Skeletal muscle satellite cell (primary cell): ENCODE measurements around the gene TMEM11.

Source experiments
- H3K27me3 ChIP-seq: 2 replicates; pipeline ENCODE4 v1.7.0; 2013; ENCODE audit warnings: low read length; ENCODE audit not compliant: control insufficient read depth, insufficient read depth
- H3K36me3 ChIP-seq: 2 replicates; pipeline ENCODE4 v1.7.0; 2013; ENCODE audit warnings: mild to moderate bottlenecking, control low read depth, low read length; ENCODE audit not compliant: insufficient read depth
- H3K4me1 ChIP-seq: 2 replicates; pipeline ENCODE4 v1.7.0; 2013; ENCODE audit warnings: low read length; ENCODE audit not compliant: control insufficient read depth, insufficient read depth
- H3K4me2 ChIP-seq: 2 replicates; pipeline ENCODE4 v1.7.0; 2013; ENCODE audit warnings: mild to moderate bottlenecking, low read length
- H3K4me3 ChIP-seq: 2 replicates; pipeline ENCODE4 v1.7.0; 2013; ENCODE audit warnings: low read length
- H3K9ac ChIP-seq: 2 replicates; pipeline ENCODE4 v1.7.0; 2013; ENCODE audit warnings: mild to moderate bottlenecking, low read depth, low read length, moderate library complexity
- H3K9me3 ChIP-seq: replicated peaks from 2 replicates; pipeline ENCODE4 v1.7.0; 2013; ENCODE audit warnings: mild to moderate bottlenecking, control low read depth, low read length

Gene TMEM11

DNA sequence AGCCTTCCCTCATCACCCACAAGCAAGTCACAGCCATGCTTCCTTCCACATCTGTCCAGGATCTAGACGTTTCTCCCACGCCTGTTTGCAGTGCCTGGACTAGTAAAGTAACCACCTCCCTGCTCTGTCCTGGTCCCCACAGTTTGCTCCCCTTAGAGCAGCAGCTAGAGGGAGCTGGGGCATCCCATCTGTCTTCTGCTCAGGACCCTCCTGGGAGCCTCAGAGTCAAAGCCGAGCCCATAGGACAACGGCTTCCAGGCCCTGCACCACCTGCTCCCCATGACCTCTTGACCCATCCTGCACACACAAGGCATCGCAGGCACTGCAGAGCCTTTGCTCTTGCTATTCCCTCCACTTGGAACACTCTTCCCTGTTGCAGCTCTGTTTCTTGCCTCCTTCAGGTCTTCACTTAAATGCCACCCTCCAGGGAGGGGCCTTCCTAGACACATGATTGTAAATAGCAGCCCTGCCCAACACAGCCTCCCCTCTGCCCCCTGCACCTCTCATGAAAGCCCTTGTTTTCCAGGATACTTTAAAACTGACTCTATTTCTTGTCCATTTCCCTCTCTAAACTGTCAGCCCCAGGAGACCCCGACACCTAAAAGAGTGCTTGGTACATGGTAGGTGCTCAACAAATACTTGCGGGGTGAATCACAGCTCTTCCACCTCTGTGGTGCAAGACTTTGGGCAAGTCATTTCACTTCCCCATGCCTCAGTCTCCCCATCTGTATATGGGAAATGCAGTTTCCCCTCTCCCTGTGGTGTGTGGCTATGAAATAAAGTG, 36.2 kb upstream of the TMEM11 start:
- Histone ChIP-seq H3K4me1 (peaks cover 16% of the 10 kb centered on the region), H3K36me3 (no peaks in the 10 kb centered on the region)

DNA sequence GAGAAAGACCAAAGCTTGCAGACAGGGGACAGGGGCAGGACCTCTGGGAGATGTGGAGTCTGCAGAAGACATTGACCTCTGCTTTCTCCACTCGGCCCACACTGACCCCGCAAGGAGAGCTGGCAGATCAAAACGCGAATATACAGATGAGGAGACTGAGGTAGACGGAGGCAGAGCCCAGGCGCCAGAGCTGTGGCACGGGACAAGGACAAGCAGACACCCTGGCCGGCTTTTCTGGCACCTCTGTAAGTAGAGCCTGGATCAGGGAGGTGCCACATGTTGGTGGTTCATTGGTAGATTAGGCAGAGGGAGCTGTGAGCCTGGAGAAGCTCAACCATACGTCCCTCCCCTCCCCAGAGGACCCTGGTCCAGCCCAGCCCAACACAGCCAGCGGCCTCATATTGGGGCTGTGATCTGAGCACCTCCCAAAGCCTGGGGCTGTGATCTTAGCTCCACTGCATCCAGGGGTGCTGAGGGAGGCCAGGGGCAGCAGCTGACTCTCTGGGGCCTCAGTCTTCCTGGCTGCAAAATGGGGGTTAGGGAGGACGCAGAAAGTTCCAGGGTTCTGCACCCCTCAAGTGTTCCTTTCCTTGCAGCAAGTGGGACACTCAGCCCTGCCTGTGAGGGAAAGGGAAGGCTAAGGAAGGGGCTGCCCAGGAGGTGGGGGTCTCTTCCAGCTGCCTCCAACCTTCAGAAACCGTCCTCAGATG, 35.3 kb upstream of the TMEM11 start:
- H3K4me1 ChIP-seq: peaks cover 16% of the 10 kb centered on the region
- no peak overlapping the region for H3K9ac ChIP-seq
- H3K27me3 ChIP-seq: no peaks in the 10 kb centered on the region
- no peaks in the 10 kb centered on the region for H3K9me3 ChIP-seq
- no peak overlapping the region for H3K4me3 ChIP-seq
- no peak overlapping the region for H3K4me2 ChIP-seq
- H3K36me3 ChIP-seq: no peaks in the 10 kb centered on the region

More for the DNA sequence above, 36.2 kb upstream of the TMEM11 start:
- H3K9ac ChIP-seq: no peak overlapping the region
- no peak overlapping the region for H3K4me3 ChIP-seq
- H3K4me2 ChIP-seq: no peak overlapping the region
- H3K27me3 ChIP-seq: no peaks in the 10 kb centered on the region
- H3K9me3 ChIP-seq: no peaks in the 10 kb centered on the region

DNA sequence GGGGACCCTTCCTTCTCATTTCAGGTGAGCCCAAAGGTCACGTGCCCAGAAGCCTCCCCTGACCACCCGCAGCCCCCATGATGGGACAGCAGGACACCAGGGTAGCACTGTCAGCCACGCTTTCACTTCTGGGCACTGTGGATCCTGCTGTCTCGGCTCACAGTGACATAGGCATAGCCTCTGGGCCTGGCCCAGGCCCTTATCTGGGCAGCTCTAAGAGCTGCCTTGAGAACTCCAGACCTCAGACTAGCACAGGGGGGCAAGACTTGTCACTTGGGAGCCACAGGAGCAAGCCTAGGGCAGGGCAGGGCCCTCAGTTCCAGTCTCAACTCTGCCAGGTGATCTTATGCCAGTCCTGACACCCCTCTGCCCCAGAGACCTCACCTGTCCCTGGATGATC, 34.5 kb upstream of the TMEM11 start:
- Histone ChIP-seq H3K4me1 (peaks cover 13% of the 10 kb centered on the region), H3K27me3 (no peaks in the 10 kb centered on the region), H3K4me2 (no peak overlapping the region), H3K9ac (no peak overlapping the region), H3K9me3 (no peaks in the 10 kb centered on the region), H3K4me3 (no peak overlapping the region), H3K36me3 (no peaks in the 10 kb centered on the region)

DNA sequence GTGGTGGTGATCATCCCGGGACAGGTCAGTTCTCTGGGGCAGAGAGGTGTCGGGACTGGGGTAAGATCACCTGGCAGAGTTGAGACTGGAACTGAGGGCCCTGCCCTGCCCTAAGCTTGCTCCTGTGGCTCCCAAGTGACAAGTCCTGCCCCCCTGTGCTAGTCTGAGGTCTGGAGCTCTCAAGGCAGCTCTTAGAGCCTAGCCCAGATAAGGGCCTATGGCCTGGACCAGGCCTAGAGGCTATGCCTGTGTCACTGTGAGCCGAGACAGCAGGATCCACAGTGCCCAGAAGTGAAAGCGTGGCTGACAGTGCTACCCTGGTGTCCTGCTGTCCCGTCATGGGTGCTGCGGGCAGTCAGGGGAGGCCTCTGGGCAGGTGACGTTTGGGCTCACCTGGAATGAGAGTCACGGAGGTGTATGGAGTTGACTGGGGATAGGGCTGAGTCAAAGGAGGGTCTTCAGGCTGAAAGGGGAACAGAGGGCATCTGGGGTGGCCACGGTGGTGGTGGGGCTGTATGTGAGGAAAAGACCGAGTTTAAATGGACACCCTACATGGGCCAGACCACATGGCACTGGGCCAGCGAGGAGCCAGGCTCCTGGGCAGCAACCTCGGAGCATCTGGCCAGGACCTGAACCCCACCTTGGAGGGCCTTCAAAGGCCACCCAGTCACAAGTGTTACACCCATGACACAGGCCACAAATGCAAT, 33.7 kb upstream of the TMEM11 start:
- Histone ChIP-seq H3K4me2 (no peak overlapping the region), H3K4me1 (peaks cover 13% of the 10 kb centered on the region), H3K9ac (no peak overlapping the region), H3K36me3 (no peaks in the 10 kb centered on the region), H3K4me3 (no peak overlapping the region), H3K9me3 (no peaks in the 10 kb centered on the region), H3K27me3 (no peaks in the 10 kb centered on the region)

DNA sequence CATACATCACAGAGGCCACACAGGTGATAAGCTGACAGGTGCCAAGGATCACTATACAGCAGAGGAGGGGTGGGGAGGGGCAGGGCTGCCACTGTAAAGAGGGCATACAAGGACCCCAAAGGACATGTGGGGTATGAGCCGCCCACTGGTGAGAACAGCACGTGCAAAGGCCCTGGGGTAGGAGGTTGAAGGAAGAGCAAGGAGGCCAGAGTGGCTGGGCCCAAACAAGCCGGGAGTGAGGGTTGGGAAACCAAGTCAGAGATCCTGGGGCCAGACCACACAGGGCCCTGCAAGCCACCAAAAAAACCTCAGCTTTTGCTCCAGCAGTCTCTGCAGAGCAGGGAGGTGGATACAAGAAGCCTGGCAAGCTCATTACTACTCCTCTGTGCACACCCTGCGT, 32.7 kb upstream of the TMEM11 start:
- H3K9ac ChIP-seq: no peak overlapping the region

DNA sequence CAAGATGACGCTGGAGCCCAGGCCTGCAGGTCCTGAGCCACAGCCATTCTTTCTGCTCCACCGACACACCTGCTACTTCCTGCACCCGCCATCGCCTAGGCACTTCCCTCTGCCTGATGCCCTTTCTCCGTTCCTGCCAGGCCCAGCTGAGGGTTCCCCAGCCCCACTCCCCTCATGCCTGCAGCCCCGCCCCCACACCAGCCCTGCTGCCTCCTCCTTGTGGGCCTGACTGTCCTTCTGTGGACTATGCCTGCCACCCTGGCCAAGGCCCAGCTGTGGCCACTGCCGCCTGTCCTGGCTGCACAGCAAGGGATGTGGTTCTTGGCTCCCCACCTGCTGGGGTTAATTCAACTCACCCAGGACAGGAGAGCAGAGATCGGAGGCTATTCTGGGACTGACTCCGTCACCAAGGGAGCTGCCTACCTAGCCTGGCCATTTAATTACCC, 31.7 kb upstream of the TMEM11 start:
- Histone ChIP-seq H3K36me3 (no peaks in the 10 kb centered on the region), H3K27me3 (no peaks in the 10 kb centered on the region), H3K9ac (no peak overlapping the region), H3K4me1 (no peaks in the 10 kb centered on the region), H3K9me3 (no peaks in the 10 kb centered on the region), H3K4me2 (no peak overlapping the region), H3K4me3 (no peak overlapping the region)

More for the DNA sequence above, 32.7 kb upstream of the TMEM11 start:
- no peaks in the 10 kb centered on the region for H3K36me3 ChIP-seq
- H3K9me3 ChIP-seq: no peaks in the 10 kb centered on the region
- H3K4me3 ChIP-seq: no peak overlapping the region
- H3K4me1 ChIP-seq: peaks cover 8% of the 10 kb centered on the region
- no peaks in the 10 kb centered on the region for H3K27me3 ChIP-seq
- H3K4me2 ChIP-seq: no peak overlapping the region

DNA sequence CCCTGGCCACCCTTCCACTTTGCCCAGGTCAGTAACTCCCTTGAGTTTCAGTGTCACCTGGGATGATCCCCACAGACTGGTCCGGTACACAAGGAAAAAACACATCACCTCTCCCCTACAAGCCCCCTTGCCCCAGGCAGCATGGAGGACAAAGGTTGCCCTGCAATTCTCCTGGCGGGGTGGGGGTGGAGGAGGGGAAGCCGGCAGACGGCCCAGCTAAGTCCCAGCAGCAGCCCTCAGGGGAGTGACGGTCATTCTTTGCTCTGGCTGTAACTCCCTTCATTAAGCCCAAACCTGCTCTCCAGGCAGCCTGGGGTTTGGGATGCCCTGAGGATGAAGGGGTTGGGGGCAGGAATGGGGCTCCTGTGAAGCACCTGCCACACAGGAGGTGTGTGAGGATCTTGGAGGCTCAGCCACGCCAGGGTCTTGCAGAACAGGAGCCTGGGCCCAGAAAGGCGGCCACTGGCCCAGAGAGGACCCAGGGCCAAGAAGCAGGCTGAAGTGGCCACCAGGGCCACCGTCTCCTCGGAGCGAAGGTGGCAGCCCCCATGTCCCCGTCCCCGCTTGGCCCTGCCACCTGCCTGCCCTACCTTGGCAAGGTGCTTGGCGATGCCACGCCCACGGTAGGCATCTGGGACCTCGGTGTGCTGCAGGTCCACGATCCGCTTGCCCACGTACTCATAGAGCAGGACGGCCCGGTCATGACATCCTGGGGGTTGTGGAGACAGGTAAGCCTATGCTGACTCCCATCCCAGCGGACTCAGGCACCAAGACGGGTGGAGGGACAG, 29.7 kb upstream of the TMEM11 start:
- Histone ChIP-seq H3K4me3 (no peak overlapping the region), H3K4me1 (no peaks in the 10 kb centered on the region), H3K27me3 (no peaks in the 10 kb centered on the region), H3K4me2 (no peak overlapping the region), H3K36me3 (no peaks in the 10 kb centered on the region), H3K9ac (no peak overlapping the region), H3K9me3 (no peaks in the 10 kb centered on the region)

DNA sequence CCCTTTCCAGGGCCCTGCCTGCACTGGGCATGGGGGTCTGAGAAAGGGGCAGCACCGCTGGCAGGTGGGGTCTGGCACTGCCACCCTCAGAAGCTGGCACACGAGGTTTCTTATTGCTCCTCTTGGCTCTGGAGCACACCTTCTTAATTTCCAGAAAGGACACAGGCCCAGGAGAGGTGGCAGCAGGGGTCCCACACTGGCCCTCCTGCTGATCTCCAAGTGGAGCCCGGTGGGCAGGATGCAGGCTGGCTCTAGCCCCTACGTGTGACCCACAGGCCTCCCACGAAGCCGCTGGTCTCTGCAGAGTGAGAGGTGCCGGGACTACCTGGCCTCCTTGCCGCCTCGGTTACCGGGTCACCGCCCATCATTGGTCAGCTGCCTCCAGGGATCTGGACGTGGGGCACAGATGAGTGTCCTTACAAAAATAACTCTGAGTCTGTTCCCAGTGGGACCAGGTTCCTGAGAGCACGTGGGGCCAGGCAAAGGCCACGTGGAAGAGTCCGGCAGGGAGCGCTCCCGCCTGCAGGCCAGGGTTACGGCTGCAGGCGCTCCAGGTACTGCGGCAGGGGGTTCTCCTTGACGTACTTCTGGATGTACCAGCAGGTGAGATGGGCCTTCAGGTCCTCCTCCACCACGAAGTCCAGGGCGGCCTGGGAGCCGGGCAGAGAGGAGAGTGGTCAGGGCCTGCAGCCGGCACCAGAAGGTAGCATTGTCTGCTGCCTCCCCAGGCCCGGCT, 29.0 kb upstream of the TMEM11 start:
- H3K36me3 ChIP-seq: no peaks in the 10 kb centered on the region
- no peaks in the 10 kb centered on the region for H3K27me3 ChIP-seq
- H3K4me1 ChIP-seq: no peaks in the 10 kb centered on the region
- H3K9ac ChIP-seq: no peak overlapping the region
- no peak overlapping the region for H3K4me3 ChIP-seq
- H3K4me2 ChIP-seq: no peak overlapping the region
- H3K9me3 ChIP-seq: no peaks in the 10 kb centered on the region

DNA sequence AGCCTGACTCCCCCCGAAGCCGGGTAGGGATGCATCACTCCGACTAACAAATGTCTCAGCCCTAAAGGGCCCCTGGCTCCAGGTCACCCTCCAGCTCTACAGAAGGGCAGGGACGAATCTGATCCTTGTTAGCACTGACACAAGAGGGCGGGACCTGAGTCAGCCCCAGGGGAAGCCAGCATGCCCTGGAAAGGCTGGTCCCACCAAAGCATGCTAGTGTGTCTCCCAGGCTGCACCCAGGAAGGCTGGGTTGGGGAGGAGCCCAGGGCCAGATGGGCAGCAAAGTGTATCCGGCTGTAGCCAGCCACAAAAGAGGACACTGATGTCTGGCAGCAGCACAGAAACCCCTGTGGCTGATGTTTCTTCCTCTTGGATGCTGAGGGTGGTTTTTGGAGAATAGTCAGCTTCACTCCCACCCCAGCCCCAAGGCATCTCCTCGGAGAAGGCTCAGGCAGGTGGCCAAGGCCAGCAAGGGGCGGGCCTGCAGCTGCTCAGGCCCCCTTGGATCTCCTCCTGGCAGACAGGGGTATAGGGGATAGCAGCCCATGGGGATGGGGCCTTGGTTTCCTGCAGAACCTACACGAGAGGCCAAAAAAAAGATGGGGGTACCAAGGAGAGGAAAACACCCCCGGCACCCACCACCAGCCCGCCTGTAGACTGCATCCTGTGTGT, 28.2 kb upstream of the TMEM11 start:
- H3K9ac ChIP-seq: no peak overlapping the region
- H3K27me3 ChIP-seq: no peaks in the 10 kb centered on the region
- H3K36me3 ChIP-seq: no peaks in the 10 kb centered on the region
- no peak overlapping the region for H3K4me2 ChIP-seq
- H3K4me3 ChIP-seq: no peak overlapping the region
- H3K4me1 ChIP-seq: no peaks in the 10 kb centered on the region
- no peaks in the 10 kb centered on the region for H3K9me3 ChIP-seq

DNA sequence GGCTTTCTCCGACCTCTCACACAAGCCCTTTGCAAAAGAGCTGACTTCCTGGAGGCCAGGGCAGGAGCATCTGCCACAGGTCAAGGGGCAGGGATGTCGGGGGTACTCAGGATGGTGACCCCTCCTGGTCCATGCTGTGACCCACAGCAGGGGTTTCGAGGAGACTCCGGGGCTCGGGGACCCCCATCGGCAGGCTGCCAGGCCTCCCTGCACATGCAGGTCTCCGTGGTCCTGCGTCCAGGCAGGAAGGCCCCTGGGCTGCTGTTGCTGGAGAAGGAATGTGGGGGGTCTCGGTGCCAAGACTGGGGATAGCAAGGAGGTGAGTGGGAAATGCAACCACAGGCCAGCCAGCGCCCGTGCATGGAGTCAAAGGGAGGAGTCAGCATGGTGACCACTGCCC, 27.6 kb upstream of the TMEM11 start:
- Histone ChIP-seq H3K9ac (no peak overlapping the region), H3K36me3 (no peaks in the 10 kb centered on the region), H3K4me3 (no peak overlapping the region), H3K27me3 (no peaks in the 10 kb centered on the region), H3K4me2 (no peak overlapping the region), H3K9me3 (no peaks in the 10 kb centered on the region), H3K4me1 (no peaks in the 10 kb centered on the region)
